SK-N-SH (cell line): Measurements from ENCODE around the gene RSU1. TPM values are rescaled to one million over a fixed set of nuclear protein-coding genes. Genes with fewer than 3 reads are reported as not detected.

ENCODE experiments used
- CTCF ChIA-PET: fragments of 300-600, 350-600 bp; formaldehyde crosslinking; extraction: SDS; loops from one replicate; lab custom pipeline; 2021; lab: Yijun Ruan, JAX
- POLR2A ChIA-PET: fragments of 350-600 bp; sonication (Branson Sonifier 250); formaldehyde crosslinking; extraction: SDS; loops from one replicate; lab custom pipeline; 2020; ENCODE audit warnings: antibody characterized with exemption, inconsistent platforms; lab: Yijun Ruan, JAX
- DNase-seq: peaks from one replicate; pipeline ENCODE4 v3.0.0; 2012
- H2AFZ ChIP-seq: fragments of 200-600 bp; sonication (generic); 2 replicates; pipeline ENCODE4 v1.8.1; 2016; ENCODE audit warnings: antibody characterized with exemption, mild to moderate bottlenecking, low read depth
- H3F3A ChIP-seq: fragments of 200-600 bp; sonication (generic); replicated peaks from 2 replicates; pipeline ENCODE3; 2016; ENCODE audit warnings: antibody characterized with exemption, mild to moderate bottlenecking; ENCODE audit not compliant: insufficient read depth
- H3K27ac ChIP-seq, 2 experiments: fragments of 200-500 bp in 1 of 2; fragments of 200-600 bp in 1 of 2; sonication (Bioruptor generic) in 1 of 2; sonication (generic), shearing (Covaris generic) in 1 of 2; 2 replicates each; pipeline versions ENCODE4 v1.5.1 to v1.6.1; 2014 to 2016; ENCODE audit warnings: low read depth in 2 of 2, inconsistent platforms in 1 of 2, low read length in 1 of 2, mild to moderate bottlenecking in 1 of 2, mixed read lengths in 1 of 2
- H3K27me3 ChIP-seq: fragments of 200-600 bp; sonication (generic), shearing (Covaris generic); 2 replicates; pipeline ENCODE4 v1.6.1; 2016; ENCODE audit warnings: mixed run types; ENCODE audit not compliant: insufficient read depth
- H3K36me3 ChIP-seq, 2 experiments: fragments of 200-500 bp in 1 of 2; fragments of 200-600 bp in 1 of 2; sonication (Bioruptor generic) in 1 of 2; sonication (generic) in 1 of 2; replicated peaks in 1 of 2; 2 replicates each; pipeline versions ENCODE3 to v1.5.1; 2014 to 2016; ENCODE audit warnings: low read length in 1 of 2, mild to moderate bottlenecking in 1 of 2; ENCODE audit not compliant: insufficient read depth in 2 of 2, control insufficient read depth in 1 of 2
- H3K4me1 ChIP-seq, 2 experiments: fragments of 200-500 bp in 1 of 2; fragments of 200-600 bp in 1 of 2; sonication (Bioruptor generic) in 1 of 2; sonication (generic), shearing (Covaris generic) in 1 of 2; 2 replicates each; pipeline versions ENCODE4 v1.5.1 to v1.6.1; 2014 to 2016; ENCODE audit warnings: low read depth in 1 of 2, low read length in 1 of 2, mixed run types in 1 of 2; ENCODE audit not compliant: insufficient read depth in 2 of 2, control insufficient read depth in 1 of 2
- H3K4me2 ChIP-seq: fragments of 200-600 bp; sonication (generic), shearing (Covaris generic); 2 replicates; pipeline ENCODE4 v1.6.1; 2017; ENCODE audit warnings: mixed run types
- H3K4me3 ChIP-seq, 2 experiments: fragments of 200-500 bp in 1 of 2; fragments of 200-600 bp in 1 of 2; sonication (Bioruptor generic) in 1 of 2; sonication (generic), shearing (Covaris generic) in 1 of 2; 2 replicates each; pipeline versions ENCODE4 v1.5.1 to v1.8.1; 2014 to 2016; ENCODE audit warnings: low read depth in 2 of 2, inconsistent platforms in 1 of 2, low read length in 1 of 2, mild to moderate bottlenecking in 1 of 2, mixed read lengths in 1 of 2, moderate library complexity in 1 of 2
- H3K79me2 ChIP-seq: fragments of 200-600 bp; sonication (generic); 2 replicates; pipeline ENCODE4 v1.8.1; 2017; ENCODE audit warnings: mild to moderate bottlenecking; ENCODE audit not compliant: insufficient read depth
- H3K9ac ChIP-seq: fragments of 200-600 bp; sonication (generic); 2 replicates; pipeline ENCODE4 v1.6.1; 2017; ENCODE audit warnings: mixed run types
- H3K9me2 ChIP-seq: fragments of 200-600 bp; sonication (generic); 2 replicates; pipeline ENCODE4 v1.6.1; 2017; ENCODE audit warnings: mixed run types
- H3K9me3 ChIP-seq: fragments of 200-600 bp; sonication (generic); 2 replicates; pipeline ENCODE4 v1.6.1; 2017; ENCODE audit warnings: mixed run types, mild to moderate bottlenecking, moderate library complexity
- H4K20me1 ChIP-seq: fragments of 200-600 bp; sonication (generic); 2 replicates; pipeline ENCODE4 v1.6.1; 2017; ENCODE audit warnings: mild to moderate bottlenecking, mixed run types; ENCODE audit not compliant: insufficient read depth
- CHD2 ChIP-seq: fragments of 150-350 bp; IDR thresholded peaks from 2 replicates; pipeline ENCODE4 v1.6.1; 2018; ENCODE audit warnings: low read length; ENCODE audit not compliant: partially characterized antibody
- ELF1 ChIP-seq: IDR thresholded peaks from 2 replicates; pipeline ENCODE4 v1.4.0; 2012
- GABPA ChIP-seq: IDR thresholded peaks from 2 replicates; pipeline ENCODE4 v1.4.0; 2012; ENCODE audit warnings: low read depth, mild to moderate bottlenecking
- MEF2A ChIP-seq: IDR thresholded peaks from 2 replicates; pipeline ENCODE4 v1.4.0; 2012; ENCODE audit warnings: low read depth, borderline replicate concordance
- NFIC ChIP-seq: IDR thresholded peaks from 2 replicates; pipeline ENCODE4 v1.4.0; 2012; ENCODE audit warnings: borderline replicate concordance
- NRF1 ChIP-seq: IDR thresholded peaks from 2 replicates; pipeline ENCODE4 v1.6.1; 2012; ENCODE audit warnings: low read depth, mild to moderate bottlenecking, low read length
- PBX3 ChIP-seq: IDR thresholded peaks from 2 replicates; pipeline ENCODE4; 2012
- POLR2AphosphoS5 ChIP-seq: IDR thresholded peaks from 2 replicates; pipeline ENCODE4 v1.6.1; 2012; ENCODE audit warnings: low read depth, low read length
- RAD21 ChIP-seq: IDR thresholded peaks from 2 replicates; pipeline ENCODE4 v1.6.1; 2012; ENCODE audit warnings: mild to moderate bottlenecking, low read length
- REST ChIP-seq: IDR thresholded peaks from 2 replicates; pipeline ENCODE4 v1.6.1; 2012; ENCODE audit warnings: mild to moderate bottlenecking, low read depth, low read length, moderate library complexity
- TAF1 ChIP-seq: IDR thresholded peaks from 2 replicates; pipeline ENCODE4 v1.6.1; 2012; ENCODE audit warnings: low read depth, mild to moderate bottlenecking, low read length, moderate library complexity, borderline replicate concordance
- YY1 ChIP-seq: IDR thresholded peaks from 2 replicates; pipeline ENCODE4 v1.4.0; 2012; ENCODE audit warnings: low read depth, mild to moderate bottlenecking
- WGBS: methylation state at CpG from one replicate; pipeline ENCODE4 v1.1.6; 2017; ENCODE audit warnings: low lambda C conversion rate; 5-methylcytosine and 5-hydroxymethylcytosine counted together
- polyA plus RNA-seq, 3 experiments: library from polyadenylated mRNA; depleted of rRNA; stranded (reverse); fragments of >200 nt; gene quantifications; 2 replicates each; pipeline ENCODE4 v1.2.3, GENCODE V29; 2012

Gene RSU1
- polyA plus RNA-seq, 1 of the 3 experiments (the other 2 are of a cell fraction): 59.8 TPM

- no peak overlapping the region for H2AFZ ChIP-seq
- no peaks in the 10 kb centered on the region for H4K20me1 ChIP-seq
- DNase-seq: no peak
- no peak overlapping the region for H3K27ac ChIP-seq
- H3K36me3 ChIP-seq: peaks cover 5 to 36% of the 10 kb centered on the region in 2 experiments
- H3K4me1 ChIP-seq: no peaks in the 10 kb centered on the region; a peak in 1 of 4 replicates
- no peaks in the 10 kb centered on the region for H3F3A ChIP-seq
- WGBS: 100% methylated on average over 2 of the region's 2 CpGs
- no peaks in the 10 kb centered on the region for H3K9me2 ChIP-seq
- no peaks in the 10 kb centered on the region for H3K79me2 ChIP-seq
- TF ChIP-seq YY1 (no peak), GABPA (no peak), PBX3 (no peak), RAD21 (no peak), REST (no peak), ELF1 (no peak), NRF1 (no peak), TAF1 (no peak), CHD2 (no peak)
- H3K4me3 ChIP-seq: no peak overlapping the region
- H3K9ac ChIP-seq: no peak overlapping the region
- CTCF ChIA-PET: interaction anchor here (1.2 to 1.7 kb wide), 2 partner anchors 23 to 626 kb away, joined by 3 to 4 read pairs; no protein-coding TSS in a partner anchor
- 0 out of 2 replicates have a peak, but pooled peaks cover 3% of the 10 kb centered on the region for H3K9me3 ChIP-seq
- no peak overlapping the region for H3K4me2 ChIP-seq
- POLR2A ChIA-PET: no interaction called here
- no peaks in the 10 kb centered on the region for H3K27me3 ChIP-seq
These were observed 75.7 kb downstream of the RSU1 start for GRCh38 chr10:16741540-16741939.

GRCh38 chr10:16737420-16737819 is 79.8 kb downstream of the RSU1 start:
- Histone ChIP-seq H3K27ac (no peak overlapping the region), H3K4me1 (no peaks in the 10 kb centered on the region), H3K9me3 (0 out of 2 replicates have a peak, but pooled peaks cover 5% of the 10 kb centered on the region), H2AFZ (no peak overlapping the region), H3F3A (no peaks in the 10 kb centered on the region), H3K27me3 (no peaks in the 10 kb centered on the region), H3K79me2 (no peaks in the 10 kb centered on the region), H3K4me3 (no peak overlapping the region), H3K9me2 (no peaks in the 10 kb centered on the region), H3K9ac (no peak overlapping the region), H3K36me3 (peaks cover 5 to 49% of the 10 kb centered on the region in 2 experiments), H3K4me2 (no peak overlapping the region), H4K20me1 (no peaks in the 10 kb centered on the region)
- ChIA-PET CTCF (interaction anchor here (0.9 kb wide), 2 partner anchors 42 to 835 kb away, joined by 3 read pairs; no protein-coding TSS in a partner anchor), POLR2A (no interaction called here)
- 95% methylated on average over 2 of the region's 2 CpGs for WGBS
- DNase-seq: no peak
- TF ChIP-seq MEF2A: no peak
- no peak for TF ChIP-seq NFIC
- no peak for TF ChIP-seq POLR2AphosphoS5
- TF ChIP-seq YY1: no peak
